Type B pancreatic cell (in vitro differentiated cells): ENCODE data around the gene RUNX1. TPM values are rescaled to one million over a fixed set of nuclear protein-coding genes. Genes with fewer than 3 reads are reported as not detected.

Experiments used
- DNase-seq: peaks from one replicate; pipeline ENCODE4 v3.0.0; 2021; ENCODE audit warnings: mixed read lengths; ENCODE audit not compliant: unreplicated experiment; ENCODE audit errors: extremely low spot score
- H3K27ac Mint-ChIP-seq: 2 replicates; pipeline ENCODE4 v1.8.0; 2021; ENCODE audit warnings: mild to moderate bottlenecking, mixed read lengths
- H3K27me3 Mint-ChIP-seq: 2 replicates; pipeline ENCODE4 v1.8.0; 2021; ENCODE audit warnings: mixed read lengths
- H3K36me3 Mint-ChIP-seq: 2 replicates; pipeline ENCODE4 v1.8.0; 2021; ENCODE audit warnings: mixed read lengths
- H3K4me1 Mint-ChIP-seq: one replicate; pipeline ENCODE4 v1.8.0; 2021; ENCODE audit warnings: mixed read lengths; ENCODE audit not compliant: unreplicated experiment
- H3K4me3 Mint-ChIP-seq: 2 replicates; pipeline ENCODE4 v1.8.0; 2021; ENCODE audit warnings: mild to moderate bottlenecking, mixed read lengths
- H3K9me3 Mint-ChIP-seq: 2 replicates; pipeline ENCODE4 v1.8.0; 2021; ENCODE audit warnings: mixed read lengths
- CTCF ChIP-seq: fragments of 200-600 bp; sonication (generic); conservative IDR thresholded peaks from 2 replicates; pipeline ENCODE4 v1.5.0; 2021; ENCODE audit warnings: antibody characterized with exemption, mild to moderate bottlenecking
- total RNA-seq: library from RNA; stranded (reverse); gene quantifications from 2 replicates; pipeline ENCODE4 v1.2.1, GENCODE V29; 2021; ENCODE audit warnings: low replicate concordance

RUNX1 gene
- total RNA-seq, 1 donor from 2014 or later = 11.9 TPM

GRCh38 chr21:34779860-34780259, 269.2 kb downstream of the RUNX1 start:
- Mint-ChIP-seq H3K4me1 (peaks cover 4% of the 10 kb centered on the region), H3K4me3 (no peak overlapping the region), H3K27ac (no peak overlapping the region), H3K36me3 (no peaks in the 10 kb centered on the region), H3K27me3 (peaks cover 8% of the 10 kb centered on the region), H3K9me3 (no peaks in the 10 kb centered on the region)
- DNase-seq = no peak
- TF ChIP-seq CTCF = no peak

GRCh38 chr21:34775793-34776192, 273.3 kb downstream of the RUNX1 start:
- H3K27ac Mint-ChIP-seq = no peak overlapping the region
- H3K27me3 Mint-ChIP-seq = peaks cover 11% of the 10 kb centered on the region
- H3K4me1 Mint-ChIP-seq = no peaks in the 10 kb centered on the region
- DNase-seq = no peak
- H3K4me3 Mint-ChIP-seq = no peak overlapping the region
- TF ChIP-seq CTCF = no peak
- peaks cover 4% of the 10 kb centered on the region for H3K9me3 Mint-ChIP-seq
- H3K36me3 Mint-ChIP-seq = no peaks in the 10 kb centered on the region

GRCh38 chr21:34774750-34775149, 274.4 kb downstream of the RUNX1 start:
- no peak for TF ChIP-seq CTCF
- H3K36me3 Mint-ChIP-seq = no peaks in the 10 kb centered on the region
- peaks cover 4% of the 10 kb centered on the region for H3K9me3 Mint-ChIP-seq
- no peak overlapping the region for H3K27ac Mint-ChIP-seq
- no peak for DNase-seq
- H3K4me1 Mint-ChIP-seq = no peaks in the 10 kb centered on the region
- peaks cover 8% of the 10 kb centered on the region for H3K27me3 Mint-ChIP-seq
- H3K4me3 Mint-ChIP-seq = no peak overlapping the region

- peaks cover 4% of the 10 kb centered on the region for H3K9me3 Mint-ChIP-seq
- TF ChIP-seq CTCF = no peak
- no peaks in the 10 kb centered on the region for H3K36me3 Mint-ChIP-seq
- H3K27me3 Mint-ChIP-seq = peaks cover 11% of the 10 kb centered on the region
- no peaks in the 10 kb centered on the region for H3K4me1 Mint-ChIP-seq
- no peak overlapping the region for H3K27ac Mint-ChIP-seq
- H3K4me3 Mint-ChIP-seq = no peak overlapping the region
- no peak for DNase-seq
These were observed 277.5 kb downstream of the RUNX1 start for GRCh38 chr21:34771512-34772028.

- H3K4me1 Mint-ChIP-seq = no peaks in the 10 kb centered on the region
- H3K27ac Mint-ChIP-seq = no peak overlapping the region
- H3K4me3 Mint-ChIP-seq = no peak overlapping the region
- H3K36me3 Mint-ChIP-seq = no peaks in the 10 kb centered on the region
- peaks cover 4% of the 10 kb centered on the region for H3K9me3 Mint-ChIP-seq
- H3K27me3 Mint-ChIP-seq = peaks cover 11% of the 10 kb centered on the region
- no peak for DNase-seq
- no peak for TF ChIP-seq CTCF
These were observed 278.5 kb downstream of the RUNX1 start for GRCh38 chr21:34770576-34770975.

- H3K9me3 Mint-ChIP-seq = peaks cover under 1% of the 10 kb centered on the region
These were observed 280.8 kb downstream of the RUNX1 start for GRCh38 chr21:34768326-34768725.

More at GRCh38 chr21:34768326-34768725, 280.8 kb downstream of the RUNX1 start:
- Mint-ChIP-seq H3K36me3 (no peaks in the 10 kb centered on the region), H3K4me3 (no peak overlapping the region), H3K27me3 (peaks cover 3% of the 10 kb centered on the region), H3K4me1 (no peaks in the 10 kb centered on the region), H3K27ac (no peak overlapping the region)
- DNase-seq = no peak
- TF ChIP-seq CTCF = no peak
